ENCODE data around the gene NDUFAB1.
A peak's percentile ranks its signal among the peaks of the same experiment; 100 is the strongest.

NDUFAB1 gene

GRCh38 chr16:23575834-23576233 lies 20.3 kb downstream of the NDUFAB1 start:
- H3K27ac ChIP-seq (ENCODE audit: extremely low read depth, low read depth, low read length) = no peak overlapping the region
- ChIA-PET CTCF (interaction anchor here (0.6 kb wide), 2 partner anchors 29 to 394 kb away, joined by 3 to 4 read pairs; no protein-coding TSS in a partner anchor), POLR2A (interaction anchor here (1.4 to 1.8 kb wide), 2 partner anchors 17 to 18 kb away, joined by 3 to 4 read pairs; partner anchors contain the start of genes EARS2 and UBFD1)
- peaks cover 8 to 86% of the 10 kb centered on the region in 2 experiments; a peak in 2 of 3 replicates for H3K36me3 ChIP-seq (ENCODE audit: control insufficient read depth in 2 of 2, insufficient read depth in 1 of 2, low read length in 2 of 2)
- no peak for TF ChIP-seq ZNF302 (tag by site-specific recombination; IDR thresholded peaks at IDR 0.05; ENCODE audit: low read depth)
- TF ChIP-seq, protein P1, sequence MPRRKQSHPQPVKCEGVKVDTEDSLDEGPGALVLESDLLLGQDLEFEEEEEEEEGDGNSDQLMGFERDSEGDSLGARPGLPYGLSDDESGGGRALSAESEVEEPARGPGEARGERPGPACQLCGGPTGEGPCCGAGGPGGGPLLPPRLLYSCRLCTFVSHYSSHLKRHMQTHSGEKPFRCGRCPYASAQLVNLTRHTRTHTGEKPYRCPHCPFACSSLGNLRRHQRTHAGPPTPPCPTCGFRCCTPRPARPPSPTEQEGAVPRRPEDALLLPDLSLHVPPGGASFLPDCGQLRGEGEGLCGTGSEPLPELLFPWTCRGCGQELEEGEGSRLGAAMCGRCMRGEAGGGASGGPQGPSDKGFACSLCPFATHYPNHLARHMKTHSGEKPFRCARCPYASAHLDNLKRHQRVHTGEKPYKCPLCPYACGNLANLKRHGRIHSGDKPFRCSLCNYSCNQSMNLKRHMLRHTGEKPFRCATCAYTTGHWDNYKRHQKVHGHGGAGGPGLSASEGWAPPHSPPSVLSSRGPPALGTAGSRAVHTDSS (tag by site-specific recombination; IDR thresholded peaks at IDR 0.05) = no peak
- H3K4me1 ChIP-seq (ENCODE audit: control insufficient read depth, insufficient read depth, low read length) = no peaks in the 10 kb centered on the region
- no peaks in the 10 kb centered on the region for H3K9me3 ChIP-seq (ENCODE audit: control insufficient read depth, insufficient read depth, low read depth, low read length)
- H3K4me3 ChIP-seq (ENCODE audit: low read depth, low read length) = no peak overlapping the region

- ChIA-PET POLR2A (no interaction called here), CTCF (no interaction called here)
- peaks cover 14 to 87% of the 10 kb centered on the region in 2 experiments; a peak in 2 of 3 replicates for H3K36me3 ChIP-seq (ENCODE audit: control insufficient read depth in 2 of 2, insufficient read depth in 1 of 2, low read length in 2 of 2)
Observed at GRCh38 chr16:23573817-23574216, 22.3 kb downstream of the NDUFAB1 start.

GRCh38 chr16:23572394-23572793 lies 23.7 kb downstream of the NDUFAB1 start:
- ChIA-PET CTCF (interaction anchor here (0.9 kb wide), 1 partner anchor 15 kb away, joined by 3 read pairs; the partner anchor contains the start of genes EARS2 and UBFD1), POLR2A (no interaction called here)
- H3K36me3 ChIP-seq (ENCODE audit: control insufficient read depth in 2 of 2, insufficient read depth in 1 of 2, low read length in 2 of 2) = peaks cover 28 to 89% of the 10 kb centered on the region in 2 experiments
- TF ChIP-seq ZNF223 (tag by site-specific recombination; IDR thresholded peaks at IDR 0.05) = no peak
- TF ChIP-seq ZNF785 (tag by site-specific recombination; IDR thresholded peaks at IDR 0.05) = no peak
- no peak for TF ChIP-seq ZNF473 (tag by site-specific recombination; IDR thresholded peaks at IDR 0.05)
- no peak for TF ChIP-seq TRIM28 (IDR thresholded peaks at IDR 0.05; ENCODE audit: borderline replicate concordance, low read length)
- TF ChIP-seq, protein P2, sequence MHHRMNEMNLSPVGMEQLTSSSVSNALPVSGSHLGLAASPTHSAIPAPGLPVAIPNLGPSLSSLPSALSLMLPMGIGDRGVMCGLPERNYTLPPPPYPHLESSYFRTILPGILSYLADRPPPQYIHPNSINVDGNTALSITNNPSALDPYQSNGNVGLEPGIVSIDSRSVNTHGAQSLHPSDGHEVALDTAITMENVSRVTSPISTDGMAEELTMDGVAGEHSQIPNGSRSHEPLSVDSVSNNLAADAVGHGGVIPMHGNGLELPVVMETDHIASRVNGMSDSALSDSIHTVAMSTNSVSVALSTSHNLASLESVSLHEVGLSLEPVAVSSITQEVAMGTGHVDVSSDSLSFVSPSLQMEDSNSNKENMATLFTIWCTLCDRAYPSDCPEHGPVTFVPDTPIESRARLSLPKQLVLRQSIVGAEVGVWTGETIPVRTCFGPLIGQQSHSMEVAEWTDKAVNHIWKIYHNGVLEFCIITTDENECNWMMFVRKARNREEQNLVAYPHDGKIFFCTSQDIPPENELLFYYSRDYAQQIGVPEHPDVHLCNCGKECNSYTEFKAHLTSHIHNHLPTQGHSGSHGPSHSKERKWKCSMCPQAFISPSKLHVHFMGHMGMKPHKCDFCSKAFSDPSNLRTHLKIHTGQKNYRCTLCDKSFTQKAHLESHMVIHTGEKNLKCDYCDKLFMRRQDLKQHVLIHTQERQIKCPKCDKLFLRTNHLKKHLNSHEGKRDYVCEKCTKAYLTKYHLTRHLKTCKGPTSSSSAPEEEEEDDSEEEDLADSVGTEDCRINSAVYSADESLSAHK (tag by site-specific recombination; IDR thresholded peaks at IDR 0.05) = no peak
- no peak for TF ChIP-seq ATF2 (tag by site-specific recombination; IDR thresholded peaks at IDR 0.05; ENCODE audit: low read depth)
- no peak for TF ChIP-seq GLIS1 (tag by site-specific recombination; IDR thresholded peaks at IDR 0.05)
- TF ChIP-seq ZBTB17 (tag by site-specific recombination; IDR thresholded peaks at IDR 0.05) = no peak
- TF ChIP-seq ZNF747 (tag by site-specific recombination; IDR thresholded peaks at IDR 0.05) = no peak
- TF ChIP-seq, protein P3, sequence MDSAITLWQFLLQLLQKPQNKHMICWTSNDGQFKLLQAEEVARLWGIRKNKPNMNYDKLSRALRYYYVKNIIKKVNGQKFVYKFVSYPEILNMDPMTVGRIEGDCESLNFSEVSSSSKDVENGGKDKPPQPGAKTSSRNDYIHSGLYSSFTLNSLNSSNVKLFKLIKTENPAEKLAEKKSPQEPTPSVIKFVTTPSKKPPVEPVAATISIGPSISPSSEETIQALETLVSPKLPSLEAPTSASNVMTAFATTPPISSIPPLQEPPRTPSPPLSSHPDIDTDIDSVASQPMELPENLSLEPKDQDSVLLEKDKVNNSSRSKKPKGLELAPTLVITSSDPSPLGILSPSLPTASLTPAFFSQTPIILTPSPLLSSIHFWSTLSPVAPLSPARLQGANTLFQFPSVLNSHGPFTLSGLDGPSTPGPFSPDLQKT (IDR thresholded peaks at IDR 0.05; ENCODE audit: borderline replicate concordance, low read depth, low read length) = no peak
- TF ChIP-seq SETDB1 (IDR thresholded peaks at IDR 0.05; ENCODE audit: insufficient read length, low read length) = no peak
- no peak for TF ChIP-seq ZNF626 (tag by site-specific recombination; IDR thresholded peaks at IDR 0.05)
- TF ChIP-seq ZNF837 (tag by site-specific recombination; IDR thresholded peaks at IDR 0.05) = no peak
- TF ChIP-seq ZNF174 (tag by site-specific recombination; IDR thresholded peaks at IDR 0.05) = no peak
- TF ChIP-seq ZNF214 (tag by site-specific recombination; IDR thresholded peaks at IDR 0.05; ENCODE audit: borderline replicate concordance) = no peak
- TF ChIP-seq ZNF362 (tag by site-specific recombination; IDR thresholded peaks at IDR 0.05) = no peak
- no peak for TF ChIP-seq ZNF433 (tag by site-specific recombination; IDR thresholded peaks at IDR 0.05; ENCODE audit: low read depth)
- no peak for TF ChIP-seq OSR2 (tag by site-specific recombination; IDR thresholded peaks at IDR 0.05)
- TF ChIP-seq ZNF76 (tag by site-specific recombination; IDR thresholded peaks at IDR 0.05; ENCODE audit: borderline replicate concordance, low read depth) = no peak
- no peaks in the 10 kb centered on the region for H3K4me1 ChIP-seq (ENCODE audit: control insufficient read depth, insufficient read depth, low read length)
- no peak overlapping the region for H3K4me3 ChIP-seq (ENCODE audit: low read depth, low read length)
- no peak overlapping the region for H3K27ac ChIP-seq (ENCODE audit: extremely low read depth, low read depth, low read length)
- H3K9me3 ChIP-seq (ENCODE audit: control insufficient read depth, insufficient read depth, low read depth, low read length) = no peaks in the 10 kb centered on the region

More at GRCh38 chr16:23573817-23574216, 22.3 kb downstream of the NDUFAB1 start:
- Histone ChIP-seq H3K9me3 (ENCODE audit: control insufficient read depth, insufficient read depth, low read depth, low read length) (no peaks in the 10 kb centered on the region), H3K4me1 (ENCODE audit: control insufficient read depth, insufficient read depth, low read length) (no peaks in the 10 kb centered on the region), H3K4me3 (ENCODE audit: low read depth, low read length) (no peak overlapping the region), H3K27ac (ENCODE audit: extremely low read depth, low read depth, low read length) (no peak overlapping the region)
- TF ChIP-seq ZNF830 (tag by site-specific recombination; IDR thresholded peaks at IDR 0.05; ENCODE audit: low read depth) (no peak), ZNF416 (tag by site-specific recombination; IDR thresholded peaks at IDR 0.05) (no peak), ZNF626 (tag by site-specific recombination; IDR thresholded peaks at IDR 0.05) (no peak), ZNF140 (tag by site-specific recombination; IDR thresholded peaks at IDR 0.05) (no peak), SCRT1 (tag by site-specific recombination; IDR thresholded peaks at IDR 0.05; ENCODE audit: borderline replicate concordance) (peak; percentile 39; the same call in 1 of the 2 replicates), SALL2 (tag by site-specific recombination; IDR thresholded peaks at IDR 0.05; ENCODE audit: borderline replicate concordance) (no peak), SCRT2 (tag by site-specific recombination; IDR thresholded peaks at IDR 0.05) (peak; percentile 58)

Data from HEK293 (cell line).